ENCODE data around the gene BCL2L1. TPM values are rescaled to one million over a fixed set of nuclear protein-coding genes. Genes with fewer than 3 reads are reported as not detected.
A peak's percentile ranks its signal among the peaks of the same experiment; 100 is the strongest.

The BCL2L1 gene
- total RNA-seq, 1 donor from 2014 or later: 52.9 TPM

GRCh38 chr20:31710423-31711108 is 12.1 kb downstream of the BCL2L1 start:
- H3K9me3 Mint-ChIP-seq (ENCODE audit: unreplicated experiment): no peaks in the 10 kb centered on the region
- peaks cover 2% of the 10 kb centered on the region for H3K27me3 Mint-ChIP-seq (ENCODE audit: unreplicated experiment)
- peaks cover 26% of the 10 kb centered on the region for H3K36me3 Mint-ChIP-seq (ENCODE audit: low read depth, unreplicated experiment)
- H3K4me1 Mint-ChIP-seq (ENCODE audit: unreplicated experiment): peaks cover 44% of the 10 kb centered on the region
- no peak overlapping the region for H3K4me3 Mint-ChIP-seq (ENCODE audit: unreplicated experiment)
- DNase-seq (ENCODE audit: low spot score): no peak
- no peak for TF ChIP-seq CTCF (IDR thresholded peaks at IDR 0.05; ENCODE audit: unreplicated experiment)
- H3K27ac Mint-ChIP-seq (ENCODE audit: unreplicated experiment): no peak overlapping the region

GRCh38 chr20:31709939-31710338 is 12.7 kb downstream of the BCL2L1 start:
- Mint-ChIP-seq H3K4me1 (ENCODE audit: unreplicated experiment) (peaks cover 46% of the 10 kb centered on the region), H3K27me3 (ENCODE audit: unreplicated experiment) (no peaks in the 10 kb centered on the region), H3K9me3 (ENCODE audit: unreplicated experiment) (no peaks in the 10 kb centered on the region), H3K36me3 (ENCODE audit: low read depth, unreplicated experiment) (peaks cover 31% of the 10 kb centered on the region), H3K27ac (ENCODE audit: unreplicated experiment) (no peak overlapping the region), H3K4me3 (ENCODE audit: unreplicated experiment) (no peak overlapping the region)
- no peak for TF ChIP-seq CTCF (IDR thresholded peaks at IDR 0.05; ENCODE audit: unreplicated experiment)
- no peak for DNase-seq (ENCODE audit: low spot score)

- DNase-seq (ENCODE audit: low spot score): no peak
- no peaks in the 10 kb centered on the region for H3K27me3 Mint-ChIP-seq (ENCODE audit: unreplicated experiment)
- no peaks in the 10 kb centered on the region for H3K9me3 Mint-ChIP-seq (ENCODE audit: unreplicated experiment)
- no peak overlapping the region for H3K4me3 Mint-ChIP-seq (ENCODE audit: unreplicated experiment)
- H3K36me3 Mint-ChIP-seq (ENCODE audit: low read depth, unreplicated experiment): peaks cover 26% of the 10 kb centered on the region
- peak overlapping the region; percentile 39 for H3K27ac Mint-ChIP-seq (ENCODE audit: unreplicated experiment)
- no peak for TF ChIP-seq CTCF (IDR thresholded peaks at IDR 0.05; ENCODE audit: unreplicated experiment)
- H3K4me1 Mint-ChIP-seq (ENCODE audit: unreplicated experiment): peaks cover 50% of the 10 kb centered on the region
Measured at GRCh38 chr20:31708736-31709534, 13.7 kb downstream of the BCL2L1 start.

GRCh38 chr20:31707994-31708735 is 14.5 kb downstream of the BCL2L1 start:
- Mint-ChIP-seq H3K4me3 (ENCODE audit: unreplicated experiment) (no peak overlapping the region), H3K36me3 (ENCODE audit: low read depth, unreplicated experiment) (peaks cover 25% of the 10 kb centered on the region), H3K4me1 (ENCODE audit: unreplicated experiment) (peaks cover 42% of the 10 kb centered on the region), H3K9me3 (ENCODE audit: unreplicated experiment) (no peaks in the 10 kb centered on the region), H3K27me3 (ENCODE audit: unreplicated experiment) (peaks cover 1% of the 10 kb centered on the region), H3K27ac (ENCODE audit: unreplicated experiment) (no peak overlapping the region)
- TF ChIP-seq CTCF (IDR thresholded peaks at IDR 0.05; ENCODE audit: unreplicated experiment): no peak
- no peak for DNase-seq (ENCODE audit: low spot score)

Data from endothelial cell (in vitro differentiated cells).